Measurements from ENCODE around the gene AFAP1L1. TPM values are rescaled to one million over a fixed set of nuclear protein-coding genes. Genes with fewer than 3 reads are reported as not detected.
A peak's percentile ranks its signal among the peaks of the same experiment; 100 is the strongest.

AFAP1L1 gene
- total and polyA plus RNA-seq, 12 donors = 30.3 to 61.6 (median 43.5) TPM

- no peak overlapping the region for H3K4me3 ChIP-seq
- H3K36me3 ChIP-seq = no peaks in the 10 kb centered on the region
- no peak overlapping the region for H3K27ac ChIP-seq
- H3K27me3 ChIP-seq = no peaks in the 10 kb centered on the region
- intact Hi-C loops (cut with DNase I) = loop anchor here in 1 of 10 donors (5.0 kb wide), 1 partner anchor 191 kb away; no protein-coding TSS in a partner anchor
- ATAC-seq = no peak
- TF ChIP-seq CTCF (IDR thresholded peaks at IDR 0.05) = no peak
- no peak for DNase-seq
- H3K4me1 ChIP-seq = peaks cover 0 to 25% (median 9%) of the 10 kb centered on the region in 9 donors
- no peaks in the 10 kb centered on the region for H3K9me3 ChIP-seq
- WGBS, 2 donors = 94 to 97% methylated on average over 12 of the region's 12 CpGs
Observed at GRCh38 chr5:149376104-149376503, 104.4 kb downstream of the AFAP1L1 start.

GRCh38 chr5:149376711-149377447 is 105.2 kb downstream of the AFAP1L1 start:
- ATAC-seq (no peak), DNase-seq (no peak)
- Histone ChIP-seq H3K27ac (no peak overlapping the region), H3K36me3 (no peaks in the 10 kb centered on the region), H3K27me3 (no peaks in the 10 kb centered on the region), H3K9me3 (no peaks in the 10 kb centered on the region), H3K4me3 (no peak overlapping the region), H3K4me1 (peaks cover 4 to 25% (median 9%) of the 10 kb centered on the region in 9 donors)
- no peak for TF ChIP-seq CTCF (IDR thresholded peaks at IDR 0.05)
- 96% methylated on average over 7 of the region's 7 CpGs for WGBS, 2 donors
- intact Hi-C loops (cut with DNase I) = loop anchor here in 1 of 10 donors (5.0 kb wide), 1 partner anchor 190 kb away; no protein-coding TSS in a partner anchor

GRCh38 chr5:149378241-149378820 is 106.7 kb downstream of the AFAP1L1 start:
- Histone ChIP-seq H3K9me3 (no peaks in the 10 kb centered on the region), H3K4me3 (no peak overlapping the region), H3K4me1 (peaks cover 9 to 32% (median 22%) of the 10 kb centered on the region in 9 donors), H3K27me3 (no peaks in the 10 kb centered on the region), H3K36me3 (no peaks in the 10 kb centered on the region), H3K27ac (peak overlapping the region in 1 of 10 donors; percentile 19)
- intact Hi-C loops (cut with DNase I) = loop anchor here in 1 of 10 donors (5.0 kb wide), 1 partner anchor 189 kb away; no protein-coding TSS in a partner anchor
- DNase-seq = no peak
- WGBS, 2 donors = 60 to 65% methylated on average over 5 of the region's 5 CpGs
- no peak for TF ChIP-seq CTCF (IDR thresholded peaks at IDR 0.05)
- ATAC-seq = no peak

GRCh38 chr5:149379177-149379761 is 107.6 kb downstream of the AFAP1L1 start, which contains the start of gene IL17B:
TSS of gene IL17B (minus strand) at chr5:149379292. CDS start at chr5:149379225, 67 bp downstream.
- peak within 1 kb of the TSS in 4 of 10 donors; percentile 31 to 94 (median 92) for H3K27ac ChIP-seq
- intact Hi-C loops (cut with DNase I) = loop anchor here in 1 of 10 donors (5.0 kb wide), 1 partner anchor 188 kb away; no protein-coding TSS in a partner anchor
- H3K4me1 ChIP-seq = peaks cover 9 to 42% (median 32%) of the 10 kb centered on the region in 9 donors
- ATAC-seq (no peak), DNase-seq (no peak)
- no peak within 1 kb of the TSS for H3K4me3 ChIP-seq
- 84 to 85% methylated on average over 22 of the region's 22 CpGs for WGBS, 2 donors
- H3K27me3 ChIP-seq = no peaks in the 10 kb centered on the region
- no peaks in the 10 kb centered on the region for H3K9me3 ChIP-seq
- no peaks in the 10 kb centered on the region for H3K36me3 ChIP-seq
- no peak for TF ChIP-seq CTCF (IDR thresholded peaks at IDR 0.05)
